WTC11 (cell line): ENCODE measurements around the gene RASGRF1. TPM values are rescaled to one million over a fixed set of nuclear protein-coding genes. Genes with fewer than 3 reads are reported as not detected.

ENCODE experiments used
- ATAC-seq: fragments of 200-7000 bp; cut with Tn5 transposase; 2 replicates; pipeline ENCODE4 v1.10.0; 2021; ENCODE audit warnings: mild to moderate bottlenecking, moderate library complexity
- CTCF ChIA-PET: fragments of 300-600 bp; sonication (Branson Sonifier 250); formaldehyde crosslinking; loops from one replicate; lab custom pipeline; 2021; ENCODE audit warnings: antibody characterized with exemption; lab: Charles Lee
- POLR2A ChIA-PET: fragments of 350-600 bp; sonication (Branson Sonifier 250); formaldehyde crosslinking; loops from one replicate; lab custom pipeline; 2021; ENCODE audit warnings: antibody characterized with exemption; lab: Charles Lee
- DNase-seq: peaks from one replicate; pipeline ENCODE4 v3.0.0; 2021; ENCODE audit warnings: low spot score
- H3K27ac Mint-ChIP-seq: 2 replicates; pipeline ENCODE4 v1.8.0; 2021; ENCODE audit warnings: mixed read lengths
- H3K27me3 Mint-ChIP-seq: 2 replicates; pipeline ENCODE4 v1.8.0; 2021; ENCODE audit warnings: low read depth, mild to moderate bottlenecking, moderate library complexity, mixed read lengths
- H3K36me3 Mint-ChIP-seq: 2 replicates; pipeline ENCODE4 v1.8.0; 2021; ENCODE audit warnings: mixed read lengths
- H3K4me1 Mint-ChIP-seq: 2 replicates; pipeline ENCODE4 v1.8.0; 2022; ENCODE audit warnings: mixed read lengths
- H3K4me3 Mint-ChIP-seq: 2 replicates; pipeline ENCODE4 v1.8.0; 2021; ENCODE audit warnings: mild to moderate bottlenecking, moderate library complexity, mixed read lengths
- H3K9me3 Mint-ChIP-seq: 2 replicates; pipeline ENCODE4 v1.8.0; 2021; ENCODE audit warnings: mixed read lengths
- E2F1 ChIP-seq: sonication (generic); formaldehyde crosslinking; IDR thresholded peaks from 2 replicates; pipeline ENCODE4 v1.8.0; 2022; ENCODE audit warnings: mild to moderate bottlenecking, missing genetic modification reagents
- ELF4 ChIP-seq: sonication (generic); formaldehyde crosslinking; IDR thresholded peaks from 2 replicates; pipeline ENCODE4 v1.8.1; 2022; ENCODE audit warnings: low read depth, mild to moderate bottlenecking, moderate library complexity, missing genetic modification reagents
- HMGA2 ChIP-seq: fragments of 250-450 bp; sonication (Bioruptor Pico); IDR thresholded peaks from 2 replicates; pipeline ENCODE4 v1.4.0; 2021; ENCODE audit warnings: mild to moderate bottlenecking, moderate library complexity
- JUN ChIP-seq: sonication (generic); formaldehyde crosslinking; IDR thresholded peaks from 2 replicates; pipeline ENCODE4 v1.8.0; 2023; ENCODE audit warnings: mild to moderate bottlenecking, missing genetic modification reagents
- MLX ChIP-seq: sonication (generic); formaldehyde crosslinking; IDR thresholded peaks from 2 replicates; pipeline ENCODE4 v1.8.1; 2023; ENCODE audit warnings: mild to moderate bottlenecking, missing genetic modification reagents, moderate library complexity
- MXD4 ChIP-seq: fragments of 250-450 bp; sonication (Bioruptor Pico); IDR thresholded peaks from 2 replicates; pipeline ENCODE4 v1.8.0; 2021; ENCODE audit warnings: mild to moderate bottlenecking, moderate library complexity, borderline replicate concordance
- MYBL2 ChIP-seq: sonication (generic); formaldehyde crosslinking; IDR thresholded peaks from 2 replicates; pipeline ENCODE4 v1.8.1; 2023; ENCODE audit warnings: mild to moderate bottlenecking, moderate library complexity, missing genetic modification reagents
- NFYB ChIP-seq: sonication (generic); formaldehyde crosslinking; conservative IDR thresholded peaks from 2 replicates; pipeline ENCODE4 v1.8.0; 2022; ENCODE audit warnings: low read depth, missing genetic modification reagents
- NR1H2 ChIP-seq: sonication (generic); formaldehyde crosslinking; IDR thresholded peaks from 2 replicates; pipeline ENCODE4 v1.9.0; 2021; ENCODE audit warnings: mild to moderate bottlenecking, moderate library complexity, missing genetic modification reagents
- NR3C1 ChIP-seq: sonication (generic); formaldehyde crosslinking; conservative IDR thresholded peaks from 2 replicates; pipeline ENCODE4 v1.8.1; 2023; ENCODE audit warnings: low read depth, mild to moderate bottlenecking, missing genetic modification reagents
- OVOL2 ChIP-seq: fragments of 250-450 bp; sonication (Bioruptor Pico); IDR thresholded peaks from 2 replicates; pipeline ENCODE4 v1.9.0; 2021; ENCODE audit warnings: mild to moderate bottlenecking, borderline replicate concordance
- PRDM15 ChIP-seq: sonication (generic); formaldehyde crosslinking; IDR thresholded peaks from 2 replicates; pipeline ENCODE4 v1.8.0; 2022; ENCODE audit warnings: missing genetic modification reagents
- TCF7 ChIP-seq: sonication (generic); formaldehyde crosslinking; IDR thresholded peaks from 2 replicates; pipeline ENCODE4 v1.8.0; 2022; ENCODE audit warnings: mild to moderate bottlenecking, low read depth, missing genetic modification reagents, moderate library complexity
- TEAD1 ChIP-seq: sonication (generic); formaldehyde crosslinking; IDR thresholded peaks from 2 replicates; pipeline ENCODE4 v1.8.0; 2022; ENCODE audit warnings: mild to moderate bottlenecking, missing genetic modification reagents
- TP53 ChIP-seq: sonication (generic); formaldehyde crosslinking; IDR thresholded peaks from 2 replicates; pipeline ENCODE4 v1.8.1; 2023; ENCODE audit warnings: mild to moderate bottlenecking, missing genetic modification reagents
- USF1 ChIP-seq: sonication (generic); formaldehyde crosslinking; IDR thresholded peaks from 2 replicates; pipeline ENCODE4 v1.8.0; 2022; ENCODE audit warnings: mild to moderate bottlenecking, missing genetic modification reagents
- USF2 ChIP-seq: sonication (generic); formaldehyde crosslinking; IDR thresholded peaks from 2 replicates; pipeline ENCODE4 v1.8.1; 2023; ENCODE audit warnings: mild to moderate bottlenecking, missing genetic modification reagents, moderate library complexity
- ZBTB21 ChIP-seq: sonication (generic); formaldehyde crosslinking; IDR thresholded peaks from 2 replicates; pipeline ENCODE4 v1.8.1; 2023; ENCODE audit warnings: mild to moderate bottlenecking, missing genetic modification reagents, borderline replicate concordance
- ZNF121 ChIP-seq: sonication (generic); formaldehyde crosslinking; IDR thresholded peaks from 2 replicates; pipeline ENCODE4 v1.8.0; 2023; ENCODE audit warnings: missing genetic modification reagents
- ZNF423 ChIP-seq: fragments of 250-450 bp; sonication (Bioruptor Pico); IDR thresholded peaks from 2 replicates; pipeline ENCODE4 v2.1.2; 2022; ENCODE audit warnings: mild to moderate bottlenecking, moderate library complexity
- ZNF425 ChIP-seq: fragments of 250-450 bp; sonication (Bioruptor Pico); conservative IDR thresholded peaks from 2 replicates; pipeline ENCODE4 v1.9.0; 2021; ENCODE audit warnings: mild to moderate bottlenecking
- ZSCAN18 ChIP-seq: fragments of 250-450 bp; sonication (Bioruptor Pico); IDR thresholded peaks from 2 replicates; pipeline ENCODE4 v2.1.2; 2022; ENCODE audit warnings: mild to moderate bottlenecking, moderate library complexity
- total RNA-seq: library from RNA; stranded (reverse); gene quantifications from 3 replicates; pipeline ENCODE4 v1.2.3, GENCODE V29; 2021

RASGRF1 gene
- total RNA-seq, 1 experiment from 2014 or later: 0.85 TPM

GRCh38 chr15:79060175-79060574, 30.4 kb downstream of the RASGRF1 start:
- H3K9me3 Mint-ChIP-seq: no peaks in the 10 kb centered on the region
- H3K27ac Mint-ChIP-seq: no peak overlapping the region
- CTCF ChIA-PET: interaction anchor here (1.7 kb wide), 1 partner anchor 53 kb away, joined by 4 read pairs; no protein-coding TSS in a partner anchor
- POLR2A ChIA-PET: no interaction called here
- no peak overlapping the region for H3K4me3 Mint-ChIP-seq
- no peaks in the 10 kb centered on the region for H3K36me3 Mint-ChIP-seq
- peaks cover 15% of the 10 kb centered on the region for H3K4me1 Mint-ChIP-seq
- ATAC-seq: peak; percentile 72
- TF ChIP-seq ELF4 (CRISPR knock-in tag) (no peak), USF1 (CRISPR knock-in tag) (peak; percentile 69), TEAD1 (CRISPR knock-in tag) (peak; percentile 78; the same call in 1 of the 2 replicates), USF2 (CRISPR knock-in tag) (peak; percentile 66), NR3C1 (CRISPR knock-in tag) (no peak), ZNF423 (CRISPR knock-in tag) (0 out of 2 replicates have a peak, but pooled peaks have one; percentile 15)
- DNase-seq: no peak
- peaks cover 100% of the 10 kb centered on the region for H3K27me3 Mint-ChIP-seq

GRCh38 chr15:79059081-79059572, 31.5 kb downstream of the RASGRF1 start:
- no peak for DNase-seq
- ATAC-seq: no peak
- TF ChIP-seq TP53 (CRISPR knock-in tag) (no peak), MYBL2 (CRISPR knock-in tag) (no peak), ZNF121 (CRISPR knock-in tag) (no peak), HMGA2 (CRISPR knock-in tag) (no peak), MLX (no peak), MXD4 (CRISPR knock-in tag) (no peak), PRDM15 (no peak), ZBTB21 (no peak), JUN (no peak), USF1 (CRISPR knock-in tag) (no peak), TCF7 (no peak), OVOL2 (CRISPR knock-in tag) (no peak), ZSCAN18 (CRISPR knock-in tag) (no peak), ZNF425 (CRISPR knock-in tag) (no peak), NFYB (CRISPR knock-in tag) (no peak), TEAD1 (CRISPR knock-in tag) (no peak), NR1H2 (CRISPR knock-in tag) (no peak), E2F1 (CRISPR knock-in tag) (no peak)

More at GRCh38 chr15:79059081-79059572, 31.5 kb downstream of the RASGRF1 start:
- no peak overlapping the region for H3K4me3 Mint-ChIP-seq
- POLR2A ChIA-PET: no interaction called here
- CTCF ChIA-PET: no interaction called here
- H3K9me3 Mint-ChIP-seq: no peaks in the 10 kb centered on the region
- no peaks in the 10 kb centered on the region for H3K36me3 Mint-ChIP-seq
- peaks cover 100% of the 10 kb centered on the region for H3K27me3 Mint-ChIP-seq
- H3K4me1 Mint-ChIP-seq: peaks cover 15% of the 10 kb centered on the region
- H3K27ac Mint-ChIP-seq: no peak overlapping the region
